Activated naive CD4-positive, alpha-beta T cell treated with Interleukin-2 at 50 U/mL for 16 hours (primary cell): ENCODE measurements around the gene PPP1R3G.

Source experiments
- DNase-seq: peaks from one replicate; pipeline ENCODE4 v3.0.0-alpha.2; 2020

Gene PPP1R3G

GRCh38 chr6:5073992-5074391 lies 11.1 kb upstream of the PPP1R3G start:
- no peak for DNase-seq

GRCh38 chr6:5076931-5077330 lies 8.2 kb upstream of the PPP1R3G start:
- DNase-seq: no peak

GRCh38 chr6:5078121-5078669 lies 6.9 kb upstream of the PPP1R3G start:
- DNase-seq: no peak

- no peak for DNase-seq
Measured at GRCh38 chr6:5079692-5080091, 5.4 kb upstream of the PPP1R3G start.

- DNase-seq: no peak
Measured at GRCh38 chr6:5080574-5080973, 4.6 kb upstream of the PPP1R3G start.

- no peak for DNase-seq
Measured at GRCh38 chr6:5081182-5081581, 4.0 kb upstream of the PPP1R3G start.

- no peak for DNase-seq
Measured at GRCh38 chr6:5081955-5082354, 3.2 kb upstream of the PPP1R3G start.

GRCh38 chr6:5082487-5083306 lies 2.4 kb upstream of the PPP1R3G start:
- no peak for DNase-seq

GRCh38 chr6:5083307-5083583 lies 1.9 kb upstream of the PPP1R3G start:
- DNase-seq: no peak

- no peak for DNase-seq
Measured at GRCh38 chr6:5083813-5084359, 1.3 kb upstream of the PPP1R3G start.

- no peak for DNase-seq
Measured at GRCh38 chr6:5084360-5084780, 771 bp upstream of the PPP1R3G start.

GRCh38 chr6:5085648-5086293 lies 630 bp downstream of the PPP1R3G start:
- DNase-seq: no peak

GRCh38 chr6:5086294-5086890 lies 1.3 kb downstream of the PPP1R3G start:
- no peak for DNase-seq

GRCh38 chr6:5087389-5087788 lies 2.2 kb downstream of the PPP1R3G start:
- DNase-seq: no peak

- DNase-seq: no peak
Measured at GRCh38 chr6:5088780-5089179, 3.6 kb downstream of the PPP1R3G start.

GRCh38 chr6:5089481-5090438 lies 4.6 kb downstream of the PPP1R3G start:
- DNase-seq: no peak

- no peak for DNase-seq
Measured at GRCh38 chr6:5090603-5091002, 5.5 kb downstream of the PPP1R3G start.

- no peak for DNase-seq
Measured at GRCh38 chr6:5091210-5092069, 6.3 kb downstream of the PPP1R3G start.

- no peak for DNase-seq
Measured at GRCh38 chr6:5093231-5094015, 8.3 kb downstream of the PPP1R3G start.

GRCh38 chr6:5094327-5094726 lies 9.2 kb downstream of the PPP1R3G start:
- DNase-seq: no peak

GRCh38 chr6:5095236-5095635 lies 10.1 kb downstream of the PPP1R3G start:
- no peak for DNase-seq
